GM21576 (cell line): Measurements from ENCODE around the gene MT1X.
"Not testable (repeated sequence)": the region's sequence is repeated elsewhere in the genome, so short reads cannot be mapped to it uniquely, and the experiment has no call there.

ENCODE experiments used
- ATAC-seq: cut with Tn5 transposase; IDR thresholded peaks from one replicate; pipeline ENCODE4 v1.9.1; 2021; ENCODE audit warnings: mild to moderate bottlenecking, moderate library complexity; ENCODE audit not compliant: unreplicated experiment

MT1X gene

DNA sequence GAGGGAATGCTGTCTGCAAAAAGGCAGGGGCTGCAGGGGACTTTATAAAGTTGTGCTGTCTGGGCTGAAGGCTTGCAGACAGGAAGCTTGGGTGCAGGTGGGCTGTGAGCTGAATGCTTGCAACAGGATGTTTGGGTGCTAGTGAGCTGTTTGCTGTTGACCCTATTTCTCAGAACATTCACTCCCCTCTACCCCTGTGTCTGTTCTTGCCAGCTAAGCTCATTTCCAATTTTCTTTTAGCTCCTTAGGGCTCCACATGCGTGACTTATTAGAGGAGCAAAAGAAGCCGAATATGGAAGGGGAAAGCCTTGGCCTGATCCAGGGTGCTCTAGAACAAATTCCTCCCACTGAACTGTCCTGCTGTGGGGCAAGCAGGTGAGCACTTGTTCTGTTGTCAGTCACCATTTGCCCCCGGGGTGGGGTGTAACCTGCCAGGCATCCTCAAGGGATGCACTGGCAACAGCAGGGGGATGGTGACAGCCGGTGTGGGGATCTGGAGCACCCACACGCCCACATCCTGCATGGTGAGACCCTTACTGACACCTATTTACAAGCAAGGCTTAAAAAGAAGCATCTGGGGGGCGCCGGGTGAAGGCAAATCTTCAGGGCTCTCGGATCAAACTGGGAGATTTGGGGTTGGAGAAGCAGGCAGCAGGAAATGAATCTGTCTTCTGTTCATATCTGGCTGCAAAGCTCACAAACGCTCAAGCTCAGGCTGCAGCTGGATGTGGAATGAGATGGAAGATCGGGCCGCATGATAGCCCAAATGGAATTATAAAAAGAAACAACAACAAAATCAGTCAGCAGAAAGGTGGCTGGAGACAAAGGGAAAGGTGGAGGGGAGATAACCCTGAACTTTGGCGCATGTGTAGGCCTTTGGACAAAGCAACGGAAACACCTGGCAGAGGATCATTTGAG, 26.5 kb downstream of the MT1X start:
- ATAC-seq = no peak

DNA sequence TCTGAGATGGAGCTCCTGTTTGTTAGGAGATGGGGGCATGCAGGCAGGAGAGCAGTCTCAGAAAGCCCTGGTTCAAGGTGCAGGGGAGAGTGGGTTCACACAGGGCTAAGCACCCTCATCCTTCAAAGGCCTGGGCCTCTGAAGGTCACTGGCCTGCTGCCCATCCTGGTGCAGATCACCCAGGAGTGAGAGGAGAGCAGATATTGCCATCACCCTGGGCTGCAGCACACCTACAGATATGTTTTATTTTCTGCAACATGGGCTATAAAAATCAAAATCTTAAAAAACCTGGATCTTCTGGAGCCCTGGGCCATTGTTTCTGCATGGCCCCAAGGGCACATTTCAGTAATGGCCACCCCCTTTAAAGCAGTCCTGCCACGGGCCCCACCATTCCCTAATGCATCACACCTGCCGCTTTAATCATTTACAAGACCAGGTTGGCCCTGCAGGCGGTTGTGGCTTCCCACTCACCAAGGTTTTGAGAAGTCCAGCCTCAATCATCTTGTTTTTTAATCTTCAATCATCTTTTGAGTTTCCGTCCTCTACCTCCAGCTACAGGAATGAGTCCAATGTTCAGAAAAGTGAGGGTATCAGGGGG, 27.3 kb downstream of the MT1X start:
- ATAC-seq = no peak

DNA sequence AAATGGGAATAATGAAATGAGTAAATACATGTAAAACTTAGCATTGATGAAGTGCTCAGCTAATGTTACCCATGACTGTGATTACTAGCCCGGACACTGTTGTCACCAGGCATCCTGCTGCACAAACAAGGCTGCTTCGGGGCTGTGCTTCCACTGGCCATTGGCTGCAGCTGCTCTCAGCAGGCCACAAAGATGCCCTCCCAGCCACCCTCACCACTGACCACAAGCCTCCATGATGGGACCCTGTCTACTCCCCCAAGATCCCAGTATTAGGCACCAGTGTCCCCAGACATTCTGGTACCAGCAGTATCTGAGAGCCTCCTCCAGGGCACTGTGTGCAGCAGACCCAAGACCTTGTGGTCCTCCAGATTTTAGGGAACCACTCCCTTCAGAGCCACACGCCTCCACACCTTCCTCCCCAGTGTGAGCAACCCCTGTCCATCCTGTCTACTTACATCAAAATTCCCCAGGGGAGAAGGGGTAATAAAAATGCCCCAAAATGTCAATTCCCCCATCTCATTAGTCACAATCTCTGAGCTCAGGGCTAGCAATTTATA, 28.0 kb downstream of the MT1X start:
- no peak for ATAC-seq

DNA sequence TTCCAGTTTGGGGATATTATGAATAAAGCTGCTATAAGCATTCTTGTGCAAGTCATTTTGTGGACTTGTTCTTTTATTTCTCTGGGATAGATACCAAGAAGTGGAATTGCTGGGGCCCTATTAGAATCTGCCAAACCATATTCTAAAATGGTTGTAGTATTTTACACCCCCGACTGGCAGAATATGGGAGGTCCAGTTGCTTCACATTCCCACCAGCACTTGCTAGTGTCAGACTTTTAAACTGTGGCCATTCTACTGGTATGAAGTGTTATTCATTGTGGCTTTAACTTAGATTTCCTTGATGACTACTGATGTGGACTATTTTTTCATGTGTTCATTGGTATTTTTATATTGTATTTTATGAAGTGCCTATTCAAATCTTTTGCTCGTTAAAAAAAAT, 29.6 kb downstream of the MT1X start:
- ATAC-seq = no peak

DNA sequence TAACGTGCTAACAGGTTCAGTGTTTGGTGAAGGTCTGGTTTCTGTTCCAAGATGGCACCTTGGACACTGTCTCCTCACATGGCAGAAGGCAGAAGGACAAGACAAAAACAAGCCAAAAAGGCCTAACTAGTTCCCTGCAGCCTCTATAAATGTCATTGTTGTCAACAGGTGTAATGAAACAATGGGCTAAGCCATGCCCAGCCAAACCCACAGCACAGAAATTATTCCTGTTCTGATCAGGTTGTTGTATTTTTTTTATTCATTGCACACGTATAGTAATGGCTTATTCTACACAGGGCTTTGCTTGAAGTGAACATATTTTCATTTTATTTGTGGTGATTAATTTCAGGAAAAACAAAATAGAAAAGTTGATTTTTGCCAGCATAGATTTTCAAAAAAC, 31.5 kb downstream of the MT1X start:
- no peak for ATAC-seq

DNA sequence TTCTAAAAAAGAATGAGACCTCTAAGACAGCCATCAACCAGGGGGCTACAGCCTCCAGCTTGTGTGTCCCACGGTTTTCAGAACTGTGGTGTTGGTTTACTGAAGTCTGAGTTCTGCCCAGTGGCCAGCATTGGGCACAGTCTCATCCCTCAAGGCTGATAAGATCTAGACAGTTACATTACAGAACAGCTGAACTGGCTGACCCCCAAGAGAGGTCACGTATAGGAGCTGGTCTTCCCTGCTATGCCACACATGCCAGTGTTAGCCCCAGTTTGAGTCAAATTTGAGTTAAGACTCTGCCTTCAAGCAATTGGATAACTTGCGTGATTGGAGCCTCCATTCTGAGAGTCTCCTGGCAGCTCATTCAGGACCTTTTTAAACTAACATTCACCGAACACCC, 32.9 kb downstream of the MT1X start:
- no peak for ATAC-seq

DNA sequence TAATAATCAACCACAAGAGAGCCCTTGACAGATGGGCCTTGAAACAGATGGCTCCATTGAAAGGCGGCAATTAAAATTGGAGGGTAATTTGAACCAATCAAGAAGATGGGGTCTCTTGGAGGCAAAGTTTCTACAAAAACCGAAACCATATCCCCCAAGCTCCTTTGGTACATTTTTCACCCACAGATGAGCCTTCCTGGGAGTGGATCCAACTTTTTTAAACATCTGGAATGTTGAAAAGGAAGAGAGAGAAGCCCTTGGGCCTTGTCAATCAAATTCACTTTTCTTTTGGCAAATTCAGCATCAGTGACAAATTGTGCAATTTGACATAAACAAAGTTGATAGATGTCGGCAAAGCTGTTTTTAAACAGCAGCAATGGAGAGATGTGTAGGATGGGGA, 34.5 kb downstream of the MT1X start:
- no peak for ATAC-seq

DNA sequence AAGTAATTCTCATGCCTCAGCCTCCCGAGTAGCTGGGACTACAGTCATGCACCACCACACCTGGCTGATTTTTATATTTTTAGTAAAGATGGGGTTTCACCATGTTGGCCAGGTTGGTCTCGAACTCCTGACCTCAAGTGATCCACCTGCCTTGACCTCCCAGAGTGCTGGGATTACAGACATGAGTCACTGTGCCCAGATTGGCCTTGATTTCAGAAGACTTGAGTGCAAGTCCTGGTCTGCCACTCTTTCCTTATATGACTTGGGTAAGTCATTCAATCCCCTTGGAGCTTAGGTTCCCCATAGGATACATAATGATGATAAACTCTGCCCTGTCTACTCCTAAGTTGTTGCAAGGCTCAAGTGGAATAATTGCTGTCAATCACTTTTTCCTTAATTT, 35.3 kb downstream of the MT1X start:
- ATAC-seq = not testable (repeated sequence)

DNA sequence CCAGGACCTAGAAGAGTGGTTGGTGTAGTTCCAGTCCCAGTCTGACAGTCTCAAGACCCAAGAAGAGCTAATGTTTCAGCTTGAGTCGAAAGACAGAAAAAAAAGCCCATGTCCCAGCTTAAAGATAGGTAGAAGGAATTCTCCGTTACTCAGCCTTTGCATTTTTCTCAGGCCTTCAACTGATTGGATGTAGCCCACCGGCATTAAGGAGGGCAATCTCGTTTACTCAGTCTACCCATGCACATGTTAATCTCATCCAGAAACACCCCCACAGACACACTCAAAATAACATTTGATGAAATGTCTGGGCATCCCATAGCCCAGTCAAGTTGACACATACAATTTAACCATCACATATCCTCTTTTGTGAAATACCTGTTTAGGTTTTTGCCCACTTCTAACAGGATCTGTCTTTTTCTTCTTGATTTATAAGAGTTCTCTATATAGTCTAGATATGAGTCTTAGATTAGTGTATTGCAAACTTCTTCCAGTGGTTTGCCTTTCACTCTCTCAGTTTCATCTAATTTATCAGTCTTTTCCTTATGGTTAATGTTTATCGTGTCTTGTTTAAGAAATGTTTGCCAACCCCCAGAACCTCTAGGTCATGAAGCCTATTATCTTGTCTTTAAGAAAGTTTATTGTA, 40.1 kb downstream of the MT1X start:
- ATAC-seq = no peak

DNA sequence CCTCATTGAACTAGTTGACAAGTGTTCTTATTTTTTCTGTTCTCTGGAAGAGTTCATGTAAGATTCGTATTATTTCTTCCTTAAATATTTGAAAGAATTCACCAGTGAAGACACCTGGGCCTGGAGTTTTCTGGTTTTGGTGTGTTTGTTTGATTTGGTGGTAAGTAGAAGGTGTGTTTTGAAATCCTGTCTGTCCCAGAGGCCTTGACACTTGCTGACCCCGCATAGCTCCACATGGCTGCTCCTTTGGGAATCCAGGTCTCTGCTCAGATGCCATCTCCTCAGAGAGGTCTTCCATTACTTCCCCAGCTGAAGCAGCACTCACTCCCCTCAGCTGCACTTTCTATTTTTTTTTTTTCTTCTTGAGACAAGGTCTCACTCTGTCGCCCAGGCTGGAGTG, 41.9 kb downstream of the MT1X start:
- ATAC-seq = no peak

DNA sequence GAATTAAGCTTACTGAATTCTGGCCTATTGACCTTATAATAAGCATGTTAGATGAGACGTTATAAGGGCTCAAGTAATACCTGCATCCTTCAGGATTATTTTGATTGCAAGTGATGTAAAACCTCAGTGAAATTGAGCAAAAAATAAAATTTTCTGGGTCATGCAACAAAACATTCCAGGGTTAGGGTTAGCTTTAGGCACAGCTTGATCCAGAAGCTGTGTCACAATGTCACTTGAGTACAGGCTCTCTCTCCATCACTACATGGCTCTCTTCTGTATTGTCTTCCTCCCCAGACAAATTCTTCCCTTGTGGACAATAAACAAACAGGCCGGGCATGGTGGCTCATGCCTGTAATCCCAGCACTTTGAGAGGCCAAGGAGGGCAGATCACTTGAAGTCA, 44.0 kb downstream of the MT1X start:
- ATAC-seq = no peak

DNA sequence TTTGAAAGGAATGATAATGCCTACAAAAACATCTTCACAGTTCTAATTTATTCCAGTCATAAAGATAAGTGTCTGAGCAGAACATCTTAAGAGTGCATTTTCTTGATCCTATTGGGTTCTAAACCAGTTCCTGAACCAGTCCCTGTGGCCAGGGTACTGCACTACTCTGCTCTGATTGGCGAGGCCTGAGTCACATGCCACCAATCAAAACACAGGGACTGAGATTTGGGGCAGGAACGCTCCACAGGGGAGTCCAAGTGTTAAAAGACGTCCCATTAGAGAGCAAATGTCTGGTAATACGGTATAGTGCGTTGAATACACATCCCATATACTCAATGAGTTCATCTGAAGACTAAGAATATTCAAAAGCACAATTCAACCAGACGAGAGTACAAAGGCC, 44.7 kb downstream of the MT1X start:
- no peak for ATAC-seq

DNA sequence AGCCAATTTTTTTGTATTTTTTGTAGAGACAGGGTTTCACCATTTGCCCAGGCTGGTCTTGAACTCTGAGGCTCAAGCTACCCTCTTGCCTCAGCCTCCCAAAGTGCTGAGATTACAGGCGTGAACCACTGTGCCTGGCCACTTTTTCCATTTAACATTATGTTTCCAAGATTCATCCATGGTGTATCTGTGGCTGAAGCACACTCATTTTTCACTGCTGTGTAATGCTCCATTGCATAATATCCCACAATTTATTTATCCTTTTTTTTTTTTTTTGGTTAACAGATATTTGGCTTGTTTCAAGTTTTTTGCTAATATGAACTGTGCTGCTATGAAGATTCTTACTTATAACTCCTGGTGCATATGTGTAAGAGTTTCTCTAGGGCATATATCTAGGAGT, 45.8 kb downstream of the MT1X start:
- no peak for ATAC-seq

DNA sequence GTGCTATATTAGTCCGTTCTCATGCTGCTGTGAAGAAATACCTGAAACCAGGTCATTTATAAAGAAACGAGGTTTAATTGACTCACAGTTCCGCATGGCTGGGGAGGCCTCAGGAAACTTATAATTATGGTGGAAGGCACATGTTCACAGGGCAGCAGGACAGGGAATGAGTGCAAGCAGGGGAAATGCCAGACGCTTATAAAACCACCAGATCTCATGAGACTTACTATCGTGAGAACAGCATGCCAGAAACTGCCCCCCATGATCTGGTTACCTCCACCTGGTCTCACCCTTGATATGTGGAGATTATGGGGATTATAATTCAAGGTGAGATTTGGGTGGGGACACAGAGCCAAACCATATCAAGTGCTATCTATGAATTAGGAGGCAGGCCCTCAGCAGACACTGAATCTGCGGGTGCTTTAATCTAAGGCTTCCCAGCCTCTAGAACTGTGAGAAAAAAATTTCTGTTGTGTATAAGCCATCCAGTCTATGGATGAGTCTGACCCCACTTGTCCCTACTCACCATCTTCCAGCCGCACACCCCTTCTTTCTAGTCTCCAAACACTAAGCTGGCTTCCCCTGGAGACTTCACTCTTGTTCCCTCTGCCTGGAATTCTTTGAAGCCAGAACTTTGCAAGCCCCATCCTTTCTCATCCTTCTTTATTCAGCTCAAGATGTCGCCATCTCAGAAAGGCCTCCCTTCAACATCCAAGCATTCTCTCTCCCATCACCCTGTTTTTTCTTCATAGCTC, 46.9 kb downstream of the MT1X start:
- ATAC-seq = no peak

DNA sequence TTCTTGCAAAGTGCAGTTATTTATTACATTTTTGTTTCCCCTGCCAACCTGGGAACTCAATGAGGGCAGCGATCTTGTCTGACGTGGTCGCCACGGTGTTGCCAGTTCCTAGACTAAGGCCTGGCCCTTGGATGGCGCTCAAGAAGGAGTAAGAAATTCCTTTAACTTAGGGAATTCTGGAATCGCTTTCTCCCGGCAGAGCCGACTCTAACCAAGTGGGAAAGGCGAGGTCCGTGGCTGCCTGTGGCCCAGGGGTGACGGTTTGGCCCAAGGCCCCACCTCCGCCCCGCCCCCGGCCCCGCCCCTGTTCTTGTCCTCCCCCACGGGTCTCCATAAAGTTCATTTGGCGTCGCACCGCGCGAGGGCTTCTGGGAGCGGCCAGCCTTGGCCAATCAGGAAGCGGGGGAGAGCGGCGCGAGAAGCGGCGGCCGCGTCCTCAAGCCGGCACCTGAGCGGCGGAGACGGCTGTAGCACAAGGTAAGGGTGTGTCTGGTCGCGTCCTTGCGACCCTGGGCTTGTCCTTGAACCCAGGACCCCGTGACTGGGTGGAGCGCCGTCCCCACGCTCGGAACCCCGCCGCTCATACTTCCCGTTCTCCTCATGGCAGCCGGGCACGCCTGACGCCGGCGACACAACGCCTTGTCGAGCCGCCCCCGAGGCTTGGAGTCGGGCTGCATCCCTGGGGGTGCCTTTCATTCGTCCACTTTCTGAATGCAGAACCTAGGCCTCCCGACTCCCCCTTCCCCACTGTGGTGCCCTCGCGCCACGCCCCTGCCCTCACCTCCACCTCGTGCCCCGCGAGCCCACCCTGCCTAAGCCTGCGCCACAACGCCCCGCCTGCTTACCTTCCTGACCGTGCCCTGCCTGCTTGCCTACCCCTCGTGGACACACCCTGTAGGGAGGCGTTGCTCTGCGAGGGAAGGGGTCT, 47.7 kb downstream of the MT1X start, which contains the start of gene NUP93:
NUP93 (plus strand) TSS at position 395 of the 928 bp plus-strand sequence. CDS start 18,119 bp downstream, outside the sequence.
- peak; percentile 82 for ATAC-seq

DNA sequence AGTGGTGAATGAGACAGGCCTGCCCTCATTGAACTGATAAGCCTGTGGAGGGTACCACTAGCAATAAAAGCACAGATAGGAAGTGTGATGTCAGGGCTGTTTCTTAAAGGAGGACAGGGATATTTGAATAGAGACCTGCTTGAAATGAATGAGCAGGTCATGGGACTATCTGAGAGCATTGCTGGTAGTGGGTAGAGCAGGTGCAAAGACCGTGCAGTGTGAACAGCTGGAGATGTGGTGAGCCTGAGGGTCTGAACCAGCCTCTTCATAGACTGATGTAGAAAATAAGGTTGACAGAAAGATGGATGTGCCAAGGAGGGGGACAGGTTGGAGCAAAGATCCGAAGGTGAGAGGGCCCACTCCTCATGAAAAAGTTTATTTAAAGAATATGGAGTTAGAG, 50.1 kb downstream of the MT1X start:
- peak; percentile 43 for ATAC-seq

DNA sequence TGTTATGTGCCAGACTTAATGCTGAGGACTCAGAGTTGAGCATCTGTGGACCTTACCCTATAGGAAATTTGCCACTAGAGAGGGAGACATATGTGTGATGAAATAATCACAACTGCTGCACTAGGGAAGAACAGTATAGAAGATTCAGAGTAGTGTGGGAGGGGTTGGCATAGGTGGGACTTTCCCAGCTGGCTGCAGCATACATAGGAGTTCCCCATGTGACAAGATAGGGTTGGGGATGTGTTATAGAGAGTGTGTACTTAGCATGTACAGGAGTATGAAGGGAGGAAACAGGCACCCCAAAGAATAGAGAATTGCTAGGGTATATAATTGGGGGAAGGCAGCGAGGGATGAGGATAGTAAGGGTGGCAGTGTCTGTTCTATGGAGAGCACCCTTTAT, 50.6 kb downstream of the MT1X start:
- ATAC-seq = no peak
